Measurements from ENCODE around the gene SGK1.
"Not testable (repeated sequence)": the region's sequence is repeated elsewhere in the genome, so short reads cannot be mapped to it uniquely, and the experiment has no call there.

DNA sequence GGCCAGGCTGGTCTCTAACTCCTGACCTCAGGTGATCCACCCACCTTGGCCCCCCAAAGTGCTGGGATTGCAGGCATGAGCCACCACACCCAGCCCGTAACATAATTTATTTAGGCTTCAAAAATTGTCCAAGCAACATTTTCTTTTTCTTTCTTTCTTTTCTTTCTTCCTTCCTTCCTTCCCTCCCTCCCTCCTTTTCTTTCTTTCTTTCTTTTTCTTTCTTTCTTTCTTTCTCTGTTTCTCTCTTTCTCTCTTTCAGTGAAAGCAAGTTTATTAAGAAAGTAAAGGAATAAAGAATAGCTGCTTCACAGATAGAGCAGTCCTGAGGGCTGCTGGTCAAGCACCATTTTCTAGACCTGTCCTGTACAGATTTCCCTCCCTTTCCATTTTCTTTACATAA is 113.2 kb downstream of the SGK1 start:
- not testable (repeated sequence) for TF ChIP-seq POLR2AphosphoS5 (IDR thresholded peaks at IDR 0.05)
- TF ChIP-seq, protein P1, sequence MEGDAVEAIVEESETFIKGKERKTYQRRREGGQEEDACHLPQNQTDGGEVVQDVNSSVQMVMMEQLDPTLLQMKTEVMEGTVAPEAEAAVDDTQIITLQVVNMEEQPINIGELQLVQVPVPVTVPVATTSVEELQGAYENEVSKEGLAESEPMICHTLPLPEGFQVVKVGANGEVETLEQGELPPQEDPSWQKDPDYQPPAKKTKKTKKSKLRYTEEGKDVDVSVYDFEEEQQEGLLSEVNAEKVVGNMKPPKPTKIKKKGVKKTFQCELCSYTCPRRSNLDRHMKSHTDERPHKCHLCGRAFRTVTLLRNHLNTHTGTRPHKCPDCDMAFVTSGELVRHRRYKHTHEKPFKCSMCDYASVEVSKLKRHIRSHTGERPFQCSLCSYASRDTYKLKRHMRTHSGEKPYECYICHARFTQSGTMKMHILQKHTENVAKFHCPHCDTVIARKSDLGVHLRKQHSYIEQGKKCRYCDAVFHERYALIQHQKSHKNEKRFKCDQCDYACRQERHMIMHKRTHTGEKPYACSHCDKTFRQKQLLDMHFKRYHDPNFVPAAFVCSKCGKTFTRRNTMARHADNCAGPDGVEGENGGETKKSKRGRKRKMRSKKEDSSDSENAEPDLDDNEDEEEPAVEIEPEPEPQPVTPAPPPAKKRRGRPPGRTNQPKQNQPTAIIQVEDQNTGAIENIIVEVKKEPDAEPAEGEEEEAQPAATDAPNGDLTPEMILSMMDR (IDR thresholded peaks at IDR 0.05) = not testable (repeated sequence)
